HCT116 (cell line): ENCODE data around the gene TM7SF3.

Source experiments
- CEBPB ChIP-seq: IDR thresholded peaks from 2 replicates; pipeline ENCODE4 v1.6.1; 2012; ENCODE audit warnings: low read depth
- CTCF ChIP-seq, 3 experiments: fragments of 200-600 bp in 1 of 3; sonication (generic) in 1 of 3; IDR thresholded peaks in 2 of 3; conservative IDR thresholded peaks in 1 of 3; 2 replicates each; pipeline ENCODE4 v1.5.1; 2012 to 2017; ENCODE audit warnings: low read depth in 2 of 3, low read length in 2 of 3, antibody characterized with exemption in 1 of 3, borderline replicate concordance in 1 of 3, control low read depth in 1 of 3, mild to moderate bottlenecking in 1 of 3, mixed read lengths in 1 of 3, mixed run types in 1 of 3, moderate library complexity in 1 of 3; ENCODE audit not compliant: insufficient read depth in 1 of 3
- EGR1 ChIP-seq: IDR thresholded peaks from 2 replicates; pipeline ENCODE4 v1.6.1; 2012; ENCODE audit warnings: low read depth
- EZH2 ChIP-seq: fragments of 200-600 bp; sonication (generic); IDR thresholded peaks from 2 replicates; pipeline ENCODE4 v1.6.1; 2017; ENCODE audit warnings: antibody characterized with exemption, mixed run types
- EZH2phosphoT487 ChIP-seq: fragments of 200-600 bp; IDR thresholded peaks from 2 replicates; pipeline ENCODE4 v1.6.1; 2018; ENCODE audit warnings: antibody characterized with exemption, borderline replicate concordance
- MAX ChIP-seq: IDR thresholded peaks from 2 replicates; pipeline ENCODE4 v1.6.1; 2012
- POLR2A ChIP-seq: IDR thresholded peaks from 2 replicates; pipeline ENCODE4 v1.7.0; 2011; ENCODE audit warnings: borderline replicate concordance; ENCODE audit not compliant: insufficient read depth, insufficient read length; ENCODE audit errors: extremely low read depth
- POLR2AphosphoS5 ChIP-seq: IDR thresholded peaks from 2 replicates; pipeline ENCODE4 v1.6.1; 2011; ENCODE audit warnings: mild to moderate bottlenecking, low read depth, low read length, moderate library complexity
- RAD21 ChIP-seq: IDR thresholded peaks from 2 replicates; pipeline ENCODE4 v1.6.1; 2012; ENCODE audit warnings: low read depth, mild to moderate bottlenecking
- REST ChIP-seq: IDR thresholded peaks from 2 replicates; pipeline ENCODE4 v1.6.1; 2012; ENCODE audit warnings: low read depth
- SIN3A ChIP-seq: IDR thresholded peaks from 2 replicates; pipeline ENCODE4 v1.6.1; 2012; ENCODE audit warnings: low read depth
- SP1 ChIP-seq: IDR thresholded peaks from 2 replicates; pipeline ENCODE4 v1.6.1; 2012; ENCODE audit warnings: low read depth
- ZBTB33 ChIP-seq: IDR thresholded peaks from 2 replicates; pipeline ENCODE4 v1.6.1; 2011; ENCODE audit warnings: mild to moderate bottlenecking, low read length, moderate library complexity; ENCODE audit not compliant: insufficient replicate concordance; ENCODE audit errors: extremely low read depth

- no peak for TF ChIP-seq POLR2AphosphoS5
- no peak for TF ChIP-seq SIN3A
- TF ChIP-seq CTCF (IDR thresholded peaks at IDR 0.05 in 2 of 3, conservative IDR thresholded peaks at IDR 0.05 in 1 of 3; ENCODE audit: borderline replicate concordance in 1 of 3, insufficient read depth in 1 of 3, low read depth in 2 of 3, low read length in 2 of 3) = no peak
- TF ChIP-seq POLR2A = no peak
- TF ChIP-seq EZH2phosphoT487 = no peak
- TF ChIP-seq EZH2 = no peak
- no peak for TF ChIP-seq CEBPB
- TF ChIP-seq REST = no peak
- no peak for TF ChIP-seq MAX
- no peak for TF ChIP-seq RAD21
- TF ChIP-seq ZBTB33 = no peak
- TF ChIP-seq SP1 = no peak
- TF ChIP-seq EGR1 = no peak
Observed at GRCh38 chr12:27061317-27061716, 47.1 kb upstream of the TM7SF3 start.
